Fibroblast of lung (primary cell): ENCODE data around the gene MICAL3. TPM values are rescaled to one million over a fixed set of nuclear protein-coding genes. Genes with fewer than 3 reads are reported as not detected.

Source experiments
- DNase-seq, 2 donors: peaks; one replicate each; pipeline versions ENCODE4 v3.0.0 to v3.0.0-alpha.2; 2010; ENCODE audit warnings: low read depth in 2 of 2
- H2AFZ ChIP-seq: 2 replicates; pipeline ENCODE4 v1.5.1; 2012; ENCODE audit warnings: low read length, control low read depth, inconsistent platforms
- H3K27ac ChIP-seq: 2 replicates; pipeline ENCODE4 v1.5.1; 2011; ENCODE audit warnings: low read length, control low read depth; ENCODE audit not compliant: insufficient read depth
- H3K27me3 ChIP-seq: 2 replicates; pipeline ENCODE4 v1.5.1; 2011; ENCODE audit warnings: mild to moderate bottlenecking, low read length; ENCODE audit not compliant: control insufficient read depth, insufficient read depth
- H3K36me3 ChIP-seq: 2 replicates; pipeline ENCODE4 v1.5.1; 2011; ENCODE audit warnings: low read length; ENCODE audit not compliant: control insufficient read depth, insufficient read depth
- H3K4me1 ChIP-seq: 2 replicates; pipeline ENCODE4 v1.5.1; 2011; ENCODE audit warnings: low read length; ENCODE audit not compliant: control insufficient read depth, insufficient read depth; ENCODE audit errors: extremely low read depth
- H3K4me2 ChIP-seq: 2 replicates; pipeline ENCODE4 v1.5.1; 2011; ENCODE audit warnings: low read length, control low read depth; ENCODE audit not compliant: insufficient read depth; ENCODE audit errors: extremely low read depth
- H3K4me3 ChIP-seq, 4 experiments: fragments of 200-600 bp in 1 of 4; sonication (generic) in 1 of 4; replicated peaks in 1 of 4; 2 replicates each; pipeline ENCODE4 v1.5.1; 2011 to 2016; ENCODE audit warnings: low read length in 4 of 4, low read depth in 3 of 4, mild to moderate bottlenecking in 3 of 4, control low read depth in 2 of 4, inconsistent platforms in 1 of 4, mixed read lengths in 1 of 4; ENCODE audit not compliant: insufficient read depth in 1 of 4; ENCODE audit errors: control extremely low read depth in 1 of 4
- H3K79me2 ChIP-seq: 2 replicates; pipeline ENCODE4 v1.5.1; 2012; ENCODE audit warnings: mild to moderate bottlenecking, low read length, inconsistent platforms; ENCODE audit not compliant: control insufficient read depth, insufficient read depth
- H3K9ac ChIP-seq: 2 replicates; pipeline ENCODE4 v1.5.1; 2011; ENCODE audit warnings: mild to moderate bottlenecking, low read length, control low read depth; ENCODE audit not compliant: insufficient read depth
- H3K9me3 ChIP-seq: 2 replicates; pipeline ENCODE4 v1.5.1; 2012; ENCODE audit warnings: low read depth, low read length; ENCODE audit not compliant: control insufficient read depth, insufficient read depth
- H4K20me1 ChIP-seq: 2 replicates; pipeline ENCODE4 v1.5.1; 2011; ENCODE audit warnings: low read length; ENCODE audit not compliant: control insufficient read depth, insufficient read depth; ENCODE audit errors: extremely low read depth
- CTCF ChIP-seq, 2 donors: IDR thresholded peaks in 1 of 2; conservative IDR thresholded peaks in 1 of 2; 1 replicate in 1 of 2; 2 replicates in 1 of 2; pipeline ENCODE4 v1.5.1; 2011 to 2012; ENCODE audit warnings: low read length in 2 of 2, control low read depth in 1 of 2, inconsistent platforms in 1 of 2, low read depth in 1 of 2, mild to moderate bottlenecking in 1 of 2
- EZH2 ChIP-seq: IDR thresholded peaks from 2 replicates; pipeline ENCODE4 v1.5.1; 2012; ENCODE audit warnings: low read length, control low read depth, mild to moderate bottlenecking; ENCODE audit errors: missing control alignments
- polyA plus RNA-seq, 2 donors: library from polyadenylated mRNA; depleted of rRNA in 1 of 2; stranded (reverse) in 1 of 2; unstranded in 1 of 2; fragments of >200 nt; gene quantifications; 2 replicates each; pipeline ENCODE4 v1.2.1, GENCODE V29; 2011 to 2012; ENCODE audit warnings: missing spikeins in 1 of 2
- total RNA-seq: library from RNA; depleted of rRNA; stranded (reverse); fragments of >200 nt; gene quantifications from 2 replicates; pipeline ENCODE4 v1.2.1, GENCODE V29; 2014

MICAL3 gene
- total and polyA plus RNA-seq, 2 donors (not counting 1 experiment from before 2014, with no cell fraction given): 10.8 to 22.6 TPM

- Histone ChIP-seq H3K4me2 (no peak overlapping the region), H2AFZ (no peak overlapping the region), H3K79me2 (no peaks in the 10 kb centered on the region), H3K4me3 (no peak overlapping the region), H3K36me3 (no peaks in the 10 kb centered on the region), H3K27ac (no peak overlapping the region), H3K9ac (no peak overlapping the region), H3K27me3 (no peaks in the 10 kb centered on the region), H3K4me1 (peaks cover 3% of the 10 kb centered on the region), H3K9me3 (no peaks in the 10 kb centered on the region), H4K20me1 (no peaks in the 10 kb centered on the region)
- peak; percentile 83 to 85 for DNase-seq
- no peak for TF ChIP-seq EZH2
- no peak for TF ChIP-seq CTCF (conservative IDR thresholded peaks at IDR 0.05 in 1 of 2, IDR thresholded peaks at IDR 0.05 in 1 of 2; ENCODE audit: low read depth in 1 of 2, low read length in 2 of 2)
Measured at GRCh38 chr22:17781319-17782031, 242.9 kb downstream of the MICAL3 start.

GRCh38 chr22:17780741-17781318 lies 243.5 kb downstream of the MICAL3 start:
- H2AFZ ChIP-seq: no peak overlapping the region
- no peaks in the 10 kb centered on the region for H3K79me2 ChIP-seq
- H3K27me3 ChIP-seq: no peaks in the 10 kb centered on the region
- TF ChIP-seq CTCF (conservative IDR thresholded peaks at IDR 0.05 in 1 of 2, IDR thresholded peaks at IDR 0.05 in 1 of 2; ENCODE audit: low read depth in 1 of 2, low read length in 2 of 2) (no peak), EZH2 (no peak)
- no peak overlapping the region for H3K4me2 ChIP-seq
- H3K27ac ChIP-seq: no peak overlapping the region
- H3K9me3 ChIP-seq: no peaks in the 10 kb centered on the region
- no peaks in the 10 kb centered on the region for H3K36me3 ChIP-seq
- DNase-seq: no peak
- H3K4me3 ChIP-seq: no peak overlapping the region
- no peaks in the 10 kb centered on the region for H4K20me1 ChIP-seq
- H3K9ac ChIP-seq: no peak overlapping the region
- peaks cover 3% of the 10 kb centered on the region for H3K4me1 ChIP-seq

GRCh38 chr22:17780116-17780740 lies 244.1 kb downstream of the MICAL3 start:
- Histone ChIP-seq H3K9ac (no peak overlapping the region), H2AFZ (no peak overlapping the region), H3K4me3 (no peak overlapping the region), H3K27me3 (no peaks in the 10 kb centered on the region), H3K4me2 (no peak overlapping the region), H3K36me3 (no peaks in the 10 kb centered on the region), H4K20me1 (no peaks in the 10 kb centered on the region), H3K79me2 (no peaks in the 10 kb centered on the region), H3K4me1 (peaks cover 3% of the 10 kb centered on the region), H3K27ac (no peak overlapping the region), H3K9me3 (no peaks in the 10 kb centered on the region)
- DNase-seq: no peak
- TF ChIP-seq CTCF (conservative IDR thresholded peaks at IDR 0.05 in 1 of 2, IDR thresholded peaks at IDR 0.05 in 1 of 2; ENCODE audit: low read depth in 1 of 2, low read length in 2 of 2) (no peak), EZH2 (no peak)
